HG02763 (cell line): ENCODE results near the gene EML6.
"Not testable (repeated sequence)": the region's sequence is repeated elsewhere in the genome, so short reads cannot be mapped to it uniquely, and the experiment has no call there.

Experiments used
- ATAC-seq: cut with Tn5 transposase; IDR thresholded peaks from one replicate; pipeline ENCODE4 v1.9.1; 2021; ENCODE audit warnings: mild to moderate bottlenecking, moderate library complexity; ENCODE audit not compliant: unreplicated experiment

Gene EML6

DNA sequence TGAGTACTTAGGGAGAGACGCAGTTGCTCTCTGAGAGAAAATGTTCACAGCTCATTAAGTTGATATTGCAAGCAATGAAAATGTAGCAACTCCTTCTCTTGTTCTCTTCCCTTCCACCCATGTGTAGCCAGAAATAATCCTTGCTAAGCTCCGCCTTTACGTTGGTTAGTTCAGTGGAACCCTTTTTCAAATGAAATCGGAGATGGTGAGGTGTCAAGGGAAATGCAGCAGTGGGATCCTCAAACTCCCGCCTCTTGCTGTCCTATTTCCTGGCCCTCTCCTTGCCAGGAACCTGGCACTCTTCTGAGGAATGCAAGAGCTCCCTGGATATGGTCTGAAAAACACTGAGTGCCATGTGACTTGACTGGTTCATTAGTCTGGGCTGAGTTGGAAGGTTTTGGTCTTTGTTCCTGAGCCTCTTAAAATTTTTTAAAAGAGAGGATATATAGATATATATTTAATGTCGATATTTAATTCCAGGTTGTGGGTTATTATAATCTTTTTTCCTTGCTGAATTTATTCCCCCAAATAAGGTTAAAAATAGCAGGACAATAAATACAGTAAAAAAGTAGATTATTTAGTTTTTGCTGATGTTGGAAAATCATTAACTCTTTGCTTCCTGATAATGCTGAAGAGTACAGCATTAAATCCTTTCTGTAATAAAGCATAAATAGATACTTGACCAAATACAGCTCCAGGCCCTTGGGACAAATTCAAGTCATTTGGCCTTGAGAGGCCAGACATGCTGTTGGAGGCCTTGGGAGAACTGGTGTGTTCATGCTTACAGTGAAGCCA lies 116.2 kb downstream of the EML6 start:
- no peak for ATAC-seq

DNA sequence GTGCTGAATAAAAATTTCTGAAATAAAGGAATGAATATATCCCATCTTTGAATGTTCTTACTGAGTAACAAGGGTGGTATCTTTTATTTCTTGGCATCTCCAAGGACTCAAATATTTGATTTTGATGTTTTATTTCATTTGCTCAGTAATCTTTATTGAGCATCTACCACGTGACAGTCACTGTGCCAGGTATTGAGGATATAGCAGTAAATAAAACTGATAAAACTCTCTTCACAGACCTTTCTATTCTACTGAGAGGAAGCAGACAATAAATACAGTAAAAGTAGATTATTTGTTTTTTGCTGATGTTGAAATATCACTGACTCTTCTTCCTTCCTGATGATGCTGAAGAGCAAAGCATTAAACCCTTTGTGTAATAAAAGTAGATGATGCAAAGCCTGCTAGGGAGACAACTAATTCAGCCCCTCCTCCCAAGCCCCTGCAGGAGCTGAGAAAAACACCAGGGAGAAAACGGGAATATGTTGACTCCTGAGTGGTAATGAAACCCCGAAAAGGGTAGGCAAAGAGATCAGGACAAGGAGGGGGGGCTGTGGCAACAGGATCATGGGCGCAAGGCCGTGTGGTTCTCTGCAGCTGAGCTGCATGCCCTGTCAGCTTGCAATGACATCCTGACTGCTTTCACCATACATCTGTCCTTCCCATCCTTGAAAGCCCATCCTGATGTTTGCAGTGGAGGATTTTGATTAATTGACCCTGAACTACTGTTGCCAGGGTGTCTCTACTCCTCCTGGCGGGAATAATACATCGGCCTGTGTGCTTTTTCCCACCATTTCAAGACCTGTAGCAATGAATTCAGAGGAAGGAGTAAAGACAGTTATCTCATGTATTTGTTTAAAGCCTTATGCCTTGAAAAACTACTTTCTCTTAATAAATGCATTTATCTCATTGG lies 117.4 kb downstream of the EML6 start:
- no peak for ATAC-seq

DNA sequence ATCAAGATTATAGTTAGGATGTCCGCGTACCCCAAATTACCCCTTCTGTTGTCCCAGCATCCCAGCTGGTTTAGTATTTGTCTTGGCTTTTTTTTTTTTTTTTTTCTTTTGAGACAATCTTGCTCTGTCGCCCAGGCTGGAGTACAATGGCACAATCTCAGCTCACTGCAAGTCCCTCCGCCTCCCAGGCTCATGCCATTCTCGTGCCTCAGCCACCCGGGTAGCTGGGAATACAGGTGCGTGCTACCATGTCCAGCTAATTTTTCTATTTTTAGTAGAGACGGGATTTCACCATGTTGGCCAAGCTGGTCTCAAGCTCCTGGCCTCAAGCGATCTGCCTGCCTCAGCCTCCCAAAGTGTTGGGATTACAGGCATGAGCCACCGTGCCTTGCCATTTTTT lies 118.0 kb downstream of the EML6 start:
- not testable (repeated sequence) for ATAC-seq

DNA sequence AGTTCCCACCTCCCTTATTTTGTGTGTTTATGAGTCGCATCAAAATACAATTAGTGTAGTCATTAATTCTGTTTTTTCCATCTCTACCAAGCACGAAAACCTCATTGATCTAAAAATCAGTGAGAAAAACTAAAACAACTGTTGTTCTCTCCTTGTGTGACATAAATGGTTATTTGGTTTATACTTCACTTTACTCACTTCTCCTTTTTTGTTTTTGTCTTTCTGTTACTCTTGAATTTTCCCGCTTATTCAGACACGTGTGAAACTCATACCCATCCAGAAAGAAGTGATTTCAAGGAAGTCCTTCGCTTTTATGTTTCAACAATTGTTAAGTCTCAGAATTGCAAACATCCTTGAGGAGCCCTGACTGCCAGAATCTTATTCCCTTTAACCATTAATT lies 121.6 kb downstream of the EML6 start:
- no peak for ATAC-seq

DNA sequence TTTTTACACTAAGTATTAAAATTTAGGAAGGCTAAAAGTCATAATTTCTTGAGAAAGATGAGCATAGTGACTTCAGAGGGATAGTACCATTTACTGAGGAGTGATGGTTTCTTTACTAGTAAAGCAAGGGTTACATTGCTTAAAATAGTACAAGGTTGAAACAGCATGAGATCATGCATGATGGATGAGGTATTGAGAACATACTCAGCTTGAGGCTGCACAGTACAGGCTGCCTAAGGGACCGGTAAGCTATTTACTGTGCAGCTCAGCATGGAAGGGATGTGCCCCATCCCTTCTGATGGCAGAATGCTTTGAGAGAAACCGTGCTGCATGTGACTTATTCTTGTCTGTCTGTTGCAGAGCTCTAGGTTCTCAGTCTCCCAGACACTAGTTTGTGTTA lies 122.1 kb downstream of the EML6 start:
- ATAC-seq = no peak

DNA sequence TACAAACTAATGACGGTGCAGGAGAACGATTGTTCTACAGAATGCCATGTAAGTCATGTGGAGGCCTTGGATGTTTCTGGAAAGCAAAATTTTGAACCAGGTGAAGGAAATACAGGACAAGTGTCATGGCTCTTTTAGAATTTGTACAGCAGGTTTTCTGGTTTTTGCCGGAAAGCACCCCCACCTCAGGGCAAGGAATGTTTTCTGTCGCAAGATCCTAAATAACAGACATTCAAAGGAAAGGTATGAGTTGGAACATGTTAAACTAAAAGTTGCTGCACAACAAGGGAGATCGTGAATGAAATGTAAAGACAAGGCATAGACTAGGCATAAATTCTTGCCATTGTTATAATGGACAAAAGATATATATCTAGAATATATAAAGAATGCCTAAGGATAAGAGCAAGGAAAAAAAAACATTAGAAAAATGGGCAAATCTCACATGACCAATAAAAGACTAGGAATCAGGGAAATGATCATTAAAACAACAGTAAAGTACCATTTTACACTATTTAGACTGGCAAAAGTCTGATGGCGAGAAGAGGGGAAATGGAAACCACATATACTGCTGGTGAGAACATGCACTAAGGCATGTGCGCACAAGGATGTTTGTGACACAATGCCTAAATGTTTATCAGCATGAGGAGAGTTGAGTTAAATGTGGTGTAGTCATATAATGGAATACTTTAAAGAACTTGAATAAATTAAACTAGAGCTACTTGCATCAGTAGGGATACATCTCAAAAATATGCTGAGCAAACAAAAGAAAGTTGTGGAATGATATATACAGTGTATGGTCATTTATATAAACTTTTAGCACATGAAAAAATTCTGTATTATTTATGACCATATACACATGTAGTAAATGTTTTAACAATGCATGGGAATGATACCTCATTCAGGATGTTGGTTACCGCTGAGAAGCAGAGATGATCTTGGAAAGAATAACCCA lies 127.0 kb downstream of the EML6 start:
- ATAC-seq = no peak

DNA sequence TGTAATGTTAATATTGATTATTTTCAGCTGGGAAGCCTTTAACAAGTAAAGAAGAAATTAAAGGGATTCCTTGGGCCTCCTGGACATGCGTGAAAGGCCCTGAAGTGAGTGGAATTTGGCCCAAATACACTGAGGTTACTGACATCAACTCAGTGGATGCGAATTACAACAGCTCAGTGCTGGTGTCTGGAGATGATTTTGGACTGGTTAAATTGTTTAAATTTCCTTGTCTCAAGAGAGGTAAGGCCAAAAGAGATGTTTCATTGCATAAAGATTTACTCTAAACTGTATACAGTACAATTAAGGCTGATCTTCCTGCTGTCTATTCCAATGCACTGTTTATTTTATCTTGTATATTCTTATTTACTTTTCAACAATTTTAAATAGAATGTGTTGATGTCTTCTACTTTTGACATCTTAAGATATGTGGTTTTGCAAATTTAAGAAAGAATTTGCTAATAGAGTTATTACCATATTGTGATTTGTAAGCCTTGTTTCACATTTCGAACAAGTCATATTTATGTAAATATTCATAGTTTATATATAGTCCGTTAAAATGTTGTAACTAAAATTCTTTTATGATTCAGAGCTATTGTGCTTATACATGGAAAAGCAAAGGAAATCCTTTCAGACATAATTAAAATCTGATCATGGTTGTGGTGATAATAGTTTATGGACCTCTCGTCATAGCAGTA lies 130.3 kb downstream of the EML6 start:
- ATAC-seq = no peak

DNA sequence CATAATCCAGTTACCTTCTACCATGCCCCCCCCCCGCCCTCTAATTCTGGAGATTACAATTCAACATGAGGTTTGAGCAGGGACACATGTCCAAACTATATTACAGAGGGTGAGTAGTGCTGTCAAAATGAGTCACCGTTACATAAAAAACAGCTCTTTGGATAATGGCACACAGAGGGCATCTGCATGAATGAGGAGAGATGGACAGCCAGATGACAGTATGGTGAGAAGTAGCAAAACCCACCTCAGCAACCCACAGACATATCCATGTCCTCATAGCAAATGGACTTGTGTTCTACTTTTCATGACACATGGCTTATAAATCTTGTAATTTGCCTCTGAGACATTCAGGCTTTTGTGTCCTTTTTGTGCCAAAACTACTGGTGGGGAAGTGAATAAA lies 132.0 kb downstream of the EML6 start:
- no peak for ATAC-seq

DNA sequence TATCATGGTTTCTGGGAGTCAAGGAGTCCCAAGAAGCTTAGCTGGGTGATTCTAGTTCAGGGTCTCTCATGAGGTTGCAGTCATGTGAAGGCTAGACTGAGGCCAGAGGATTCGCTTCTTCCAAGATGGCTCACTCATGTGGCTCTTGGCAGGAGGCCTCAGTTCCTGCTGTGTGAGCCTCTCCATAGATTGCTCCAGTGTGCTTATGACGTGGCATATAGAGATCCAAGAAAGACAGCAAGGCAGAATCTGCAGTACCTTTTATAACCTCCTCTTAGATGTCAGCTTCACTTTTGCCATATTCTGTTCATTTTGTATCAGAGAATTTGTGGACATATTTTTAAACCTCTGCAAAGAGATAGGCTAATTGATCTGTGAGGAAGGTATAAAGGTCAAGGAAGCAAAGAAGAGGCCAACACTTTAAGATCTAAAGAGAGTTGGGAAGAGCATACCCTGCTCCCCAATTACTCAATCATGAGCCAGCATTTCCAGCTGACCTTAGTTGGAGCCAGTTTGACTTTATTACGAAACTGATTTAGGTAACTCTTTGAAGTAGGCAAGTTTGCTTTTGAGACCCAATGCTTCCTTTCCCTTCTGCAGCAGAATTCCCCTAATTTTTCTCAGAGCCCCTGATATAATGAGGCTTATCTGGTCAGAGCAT lies 134.7 kb downstream of the EML6 start:
- ATAC-seq = no peak

DNA sequence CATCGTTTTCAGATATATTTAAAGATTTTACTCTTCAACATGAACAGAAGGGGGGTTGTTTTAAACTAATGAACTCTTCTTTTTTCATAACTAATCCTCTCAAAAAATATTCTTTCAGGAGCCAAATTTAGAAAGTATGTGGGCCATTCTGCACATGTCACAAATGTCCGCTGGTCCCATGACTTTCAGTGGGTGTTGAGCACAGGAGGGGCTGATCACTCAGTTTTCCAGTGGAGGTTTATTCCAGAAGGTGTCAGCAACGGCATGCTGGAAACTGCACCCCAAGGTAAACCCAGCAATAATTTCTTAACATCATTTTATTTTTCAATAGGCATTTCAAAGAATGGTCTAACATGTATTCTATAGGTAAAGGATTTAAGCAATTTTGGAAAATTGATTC lies 136.0 kb downstream of the EML6 start:
- ATAC-seq = no peak

DNA sequence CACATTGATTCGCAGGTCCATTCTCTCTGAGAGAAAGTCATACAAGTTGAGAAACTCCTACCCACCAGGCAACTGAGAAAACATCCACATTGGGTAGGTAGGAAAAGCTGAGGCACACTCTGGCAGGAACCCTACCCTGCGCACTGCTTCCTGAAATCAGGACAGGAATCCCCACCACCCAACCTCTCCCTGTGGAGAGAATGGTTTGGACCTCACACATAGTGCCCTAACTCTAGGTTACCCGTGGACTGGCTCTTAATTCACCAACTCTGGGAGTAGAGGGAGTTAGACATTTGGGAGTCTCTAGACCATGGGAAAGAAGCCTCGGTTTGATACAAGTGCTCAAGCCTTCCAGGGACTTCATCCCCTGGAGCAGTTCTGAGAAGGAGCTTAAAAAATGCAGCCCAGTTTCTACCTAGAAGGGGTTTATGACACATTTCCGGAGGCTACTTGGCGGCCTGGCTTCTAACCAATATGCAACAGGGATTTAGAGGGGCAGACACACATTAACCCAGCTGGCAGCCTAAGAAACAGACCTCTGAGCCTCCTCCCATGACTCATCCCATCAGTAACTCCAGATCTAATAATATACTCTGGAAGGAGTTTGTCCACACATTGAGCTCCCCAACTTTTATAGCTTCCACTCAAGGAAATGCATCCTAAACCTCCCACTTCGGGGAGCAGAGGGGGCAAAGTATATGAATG lies 136.7 kb downstream of the EML6 start:
- no peak for ATAC-seq

DNA sequence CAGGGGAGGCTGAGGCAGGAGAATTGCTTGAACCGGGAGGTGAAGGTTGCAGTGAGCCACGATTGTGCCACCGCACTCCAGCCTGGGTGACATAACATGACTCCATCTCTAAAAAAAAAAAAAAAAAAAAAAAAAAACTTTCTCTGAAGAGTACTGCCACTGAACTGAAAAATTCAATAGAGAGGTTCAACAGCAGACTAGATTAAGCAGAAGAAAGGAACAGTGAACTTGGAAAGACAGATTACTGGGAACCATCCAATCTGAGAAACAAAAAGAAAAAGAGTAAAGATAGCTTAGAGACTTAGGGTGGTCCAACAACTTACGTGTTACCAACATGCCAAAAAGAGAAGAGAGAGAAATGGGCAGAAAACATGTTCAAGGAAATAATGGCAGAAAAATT lies 138.8 kb downstream of the EML6 start:
- no peak for ATAC-seq

DNA sequence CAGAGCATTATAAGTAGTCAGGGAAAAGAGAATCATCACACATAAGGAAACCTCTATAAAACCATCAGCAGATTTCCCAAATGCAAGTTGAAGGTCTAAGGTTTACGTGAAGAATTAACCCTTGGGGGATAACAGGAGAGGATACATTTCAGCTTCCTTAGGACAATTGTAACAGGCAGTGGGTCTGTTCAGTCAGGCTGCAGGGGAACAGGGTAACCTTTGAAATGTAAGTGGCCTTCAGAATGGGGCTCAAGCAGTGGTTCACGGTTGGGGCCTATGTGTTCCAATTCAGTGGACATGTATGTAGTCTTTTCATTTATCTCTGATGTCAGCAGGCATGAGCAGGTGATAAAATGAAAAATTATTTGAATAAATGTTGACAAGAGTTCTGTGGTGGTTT lies 139.3 kb downstream of the EML6 start:
- no peak for ATAC-seq

DNA sequence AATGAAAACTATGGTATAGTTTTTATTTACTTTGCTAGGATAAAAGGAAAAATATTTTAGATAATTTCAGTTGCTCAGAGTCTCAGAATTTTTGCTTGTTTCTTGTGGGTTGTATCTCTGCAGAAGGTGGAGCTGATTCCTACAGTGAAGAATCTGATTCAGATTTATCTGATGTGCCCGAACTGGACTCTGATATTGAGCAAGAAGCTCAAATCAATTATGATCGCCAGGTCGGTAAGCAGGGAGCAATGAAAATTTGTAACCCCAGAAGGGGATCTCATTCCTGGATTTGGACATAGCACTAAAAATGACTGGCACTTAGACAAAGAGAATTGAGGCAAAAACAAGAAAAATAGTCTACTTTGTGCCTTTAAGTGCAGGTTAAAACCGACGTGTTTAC lies 140.2 kb downstream of the EML6 start:
- ATAC-seq = no peak

DNA sequence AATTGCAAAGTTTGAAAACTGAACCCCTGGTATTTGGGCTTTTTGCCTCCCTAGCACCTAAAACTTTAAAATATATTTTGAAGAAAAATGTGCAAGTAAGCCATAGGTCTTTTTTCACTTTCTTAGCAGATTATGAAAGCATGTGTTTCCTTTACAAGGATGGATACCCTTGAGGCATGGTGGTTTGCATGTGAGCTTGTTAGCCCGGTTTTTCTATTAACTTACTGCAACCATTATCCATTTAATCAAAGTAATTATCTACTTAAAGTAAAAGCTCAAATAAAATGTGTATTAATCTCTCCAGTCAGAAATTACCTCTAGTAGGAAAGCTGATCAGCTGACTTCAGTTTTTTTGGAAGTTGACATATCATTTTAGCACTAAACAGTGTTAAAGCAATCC lies 140.6 kb downstream of the EML6 start:
- ATAC-seq = no peak

DNA sequence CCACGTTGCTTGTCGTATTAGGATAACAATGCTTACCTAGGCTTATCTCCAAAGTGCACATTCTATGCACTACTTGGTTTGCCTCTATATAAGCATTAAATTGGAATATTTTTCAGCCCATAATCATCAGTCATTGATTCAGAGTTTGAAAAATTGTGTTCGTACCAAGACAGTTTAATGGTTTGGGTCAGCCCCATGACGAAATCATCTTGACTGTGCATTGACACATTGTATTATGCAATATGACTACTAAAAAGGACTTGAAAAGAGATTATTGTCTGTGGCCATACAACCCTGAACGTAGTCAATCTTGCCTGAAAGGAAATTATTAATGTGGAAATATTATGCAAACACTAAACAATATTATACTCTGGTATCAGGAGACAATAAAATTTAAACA lies 141.3 kb downstream of the EML6 start:
- ATAC-seq = no peak

DNA sequence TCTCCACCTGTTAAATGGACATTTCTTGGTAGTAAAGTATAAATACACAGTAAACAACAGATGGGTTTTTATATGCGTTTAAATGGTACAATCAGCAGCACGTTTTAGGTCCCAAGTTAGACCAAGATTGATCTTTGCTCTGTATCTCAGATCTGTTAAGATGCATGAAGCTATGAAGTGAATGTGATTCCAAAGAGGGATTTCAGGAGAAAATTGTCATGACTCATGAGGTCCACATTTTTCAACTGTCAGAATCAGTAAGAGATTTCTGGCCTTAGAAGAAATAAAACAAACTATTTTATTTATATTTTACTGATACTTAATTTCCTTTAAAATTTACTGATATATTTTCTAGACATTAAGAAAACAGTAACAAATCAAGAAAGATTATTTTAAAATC lies 142.7 kb downstream of the EML6 start:
- no peak for ATAC-seq

DNA sequence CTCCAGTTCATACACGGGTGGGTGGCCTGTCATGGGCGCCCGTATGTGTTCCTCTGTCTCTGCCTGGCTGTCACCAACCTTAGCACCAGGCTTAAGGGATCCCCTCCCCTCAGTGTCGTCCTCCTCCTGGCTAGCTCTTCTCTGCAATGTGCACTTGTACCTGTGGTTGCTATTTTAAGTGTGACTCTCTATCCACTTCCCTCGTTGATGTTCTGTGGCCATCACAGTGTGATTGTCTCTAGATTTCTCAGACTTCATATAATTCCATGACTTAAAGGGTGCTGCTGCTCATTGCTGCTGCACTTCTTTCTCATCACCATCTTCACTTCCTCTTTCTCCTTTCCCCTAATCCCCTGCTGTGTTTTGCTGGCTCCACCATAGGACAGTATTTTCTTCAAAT lies 143.4 kb downstream of the EML6 start:
- ATAC-seq = peak; percentile 85

DNA sequence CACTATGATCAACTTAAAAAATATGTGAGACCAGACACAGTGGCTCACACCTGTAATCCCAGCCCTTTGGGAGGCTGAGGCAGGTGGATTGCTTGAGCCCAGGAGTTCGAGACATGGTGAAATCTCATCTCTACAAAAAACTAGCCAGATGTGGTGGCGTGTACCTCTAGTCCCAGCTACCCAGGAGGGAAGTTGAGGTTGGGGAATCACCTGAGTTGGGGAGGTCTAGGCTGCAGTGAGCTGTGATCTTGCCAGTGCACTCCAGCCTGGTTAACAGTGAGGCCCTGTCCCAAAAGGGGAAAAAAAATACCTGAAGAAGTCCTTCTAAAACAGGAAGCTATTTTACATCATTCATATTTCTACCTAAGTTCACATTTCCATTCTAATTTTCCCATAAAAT lies 144.0 kb downstream of the EML6 start:
- peak; percentile 36 for ATAC-seq
